Heart right ventricle (tissue), 16 donors: ENCODE results near the gene ORAI3. TPM values are rescaled to one million over a fixed set of nuclear protein-coding genes. Genes with fewer than 3 reads are reported as not detected.

Source experiments
- ATAC-seq, 8 donors: fragments of 200-7000 bp; cut with Tn5 transposase; one replicate each; pipeline ENCODE4 v1.9.1; 2020; ENCODE audit warnings: mild to moderate bottlenecking in 8 of 8, moderate library complexity in 8 of 8, moderate number of reproducible peaks in 1 of 8
- DNase-seq, 2 donors: peaks; one replicate each; pipeline ENCODE4 v3.0.0-alpha.2; 2020
- H3K27ac ChIP-seq, 10 donors: fragments of 200-600 bp; sonication (generic) in 2 of 10; one replicate each; pipeline versions ENCODE4 v1.5.0 to v1.8.0; 2020 to 2022; ENCODE audit warnings: mild to moderate bottlenecking in 3 of 10
- H3K27me3 ChIP-seq, 7 donors: fragments of 200-600 bp; one replicate each; pipeline ENCODE4 v1.8.0; 2021 to 2022; ENCODE audit warnings: mild to moderate bottlenecking in 2 of 7
- H3K36me3 ChIP-seq, 9 donors: fragments of 200-600 bp; sonication (generic) in 1 of 9; one replicate each; pipeline versions ENCODE4 v1.5.0 to v1.8.0; 2020 to 2022; ENCODE audit warnings: mild to moderate bottlenecking in 2 of 9
- H3K4me1 ChIP-seq, 9 donors: fragments of 200-600 bp; sonication (generic) in 1 of 9; one replicate each; pipeline versions ENCODE4 v1.5.0 to v1.8.0; 2020 to 2022; ENCODE audit warnings: mild to moderate bottlenecking in 4 of 9
- H3K4me3 ChIP-seq, 10 donors: fragments of 200-600 bp; sonication (generic) in 2 of 10; one replicate each; pipeline versions ENCODE4 v1.5.0 to v1.8.0; 2020 to 2022; ENCODE audit warnings: mild to moderate bottlenecking in 7 of 10, moderate library complexity in 2 of 10
- H3K9me3 ChIP-seq, 11 donors: fragments of 200-600 bp in 10 of 11; sonication (generic) in 2 of 11; one replicate each; pipeline versions ENCODE4 v1.5.0 to v1.8.0; 2013 to 2022; ENCODE audit warnings: mild to moderate bottlenecking in 2 of 11, control low read depth in 1 of 11, moderate library complexity in 1 of 11
- CTCF ChIP-seq, 9 donors: fragments of 200-600 bp; sonication (generic) in 2 of 9; IDR thresholded peaks; one replicate each; pipeline versions ENCODE4 v1.5.0 to v1.8.0; 2021 to 2022; ENCODE audit warnings: antibody characterized with exemption in 9 of 9, mild to moderate bottlenecking in 5 of 9, moderate library complexity in 1 of 9
- WGBS, 2 donors: extraction: QIAGEN DNeasy Blood & Tissue Kit; methylation state at CpG; one replicate each; pipeline ENCODE4 v1.1.7; 2013; ENCODE audit warnings: inconsistent platforms in 1 of 2; 5-methylcytosine and 5-hydroxymethylcytosine counted together
- intact Hi-C, 10 donors: fragments of 100-400 bp; cut with DNase I; formaldehyde crosslinking; loops; one replicate each; pipeline versions ENCODE4 v1.11.1 to v1.14.2; 2022
- polyA plus RNA-seq, 2 donors: library from polyadenylated mRNA; stranded (reverse); fragments of 200-250 nt; gene quantifications; one replicate each; pipeline ENCODE4 v1.2.3, GENCODE V29; 2013
- total RNA-seq, 10 donors: library from RNA; stranded (reverse); fragmentation: NEBNext Ultra II Directional in 3 of 10; extraction: Animal tissue kit (Norgen Biotek cat#: 25700) in 3 of 10; gene quantifications; one replicate each; pipeline versions ENCODE4 v1.2.1 to v1.2.4, GENCODE V29; 2021 to 2023
- donor health status: Arrhythmogenic right ventricular cardiomyopathy.
- donor health status: ischemic (EF 13 %, LVEDD 7.1; RV severe dilation, severe dysfunction).
- donor health status: healthy with polysubstance abuse.
- donor health status: DM: no; HTN: yes; CAD: no.
- donor health status: DM: no; HTN: no; CAD: no.
- donor health status: ischemic (EF 25% LVEDD 6.9; RV normal size, moderate dysfunction).
- donor health status: ischemic (EF 25% LVEDD 5.7; RV mildly dilated, moderate dysfunction).
- donor health status: healthy.
- donor health status: DM: yes; HTN: yes; CAD: no.
- donor health status: Ischemic cardiomyopathy.
- donor health status: ischemic (EF 35%, LVEDD 5.7; RV mildly dilated, moderate dysfunction).
- donor health status: nonischemic (EF 11% LVEDD 7.7; RV severe dilation, severe dysfunction).
- donor health status: DM: yes; HTN: yes; CAD: no.
- donor health status: PGD.
- donor health status: ischemic (EF 29% LVEDD 5.4; RV normal size, mild dysfunction).
- donor health status: nonischemic (EF 23%, LVEDD 6.1; RV moderate dilation, normal function).

The ORAI3 gene
- total and polyA plus RNA-seq, 12 donors, result 7.8 to 19.8 (median 11.4) TPM

- intact Hi-C loops, result no loop called here
- DNase-seq, result no peak
- H3K9me3 ChIP-seq, result no peaks in the 10 kb centered on the region
- no peak for ATAC-seq
- peaks cover 0 to 74% (median 14%) of the 10 kb centered on the region in 9 donors for H3K36me3 ChIP-seq
- H3K4me1 ChIP-seq, result peaks cover 0 to 21% (median 10%) of the 10 kb centered on the region in 9 donors
- no peak overlapping the region for H3K27ac ChIP-seq
- no peak overlapping the region for H3K4me3 ChIP-seq
- no peak for TF ChIP-seq CTCF (IDR thresholded peaks at IDR 0.05)
- WGBS, 2 donors, result 75 to 88% methylated on average over 7 of the region's 7 CpGs
- no peaks in the 10 kb centered on the region for H3K27me3 ChIP-seq
Observed at GRCh38 chr16:30929167-30929566, 19.7 kb upstream of the ORAI3 start.

- H3K4me3 ChIP-seq, result no peak overlapping the region
- ATAC-seq (no peak), DNase-seq (no peak)
- H3K27me3 ChIP-seq, result no peaks in the 10 kb centered on the region
- no peak for TF ChIP-seq CTCF (IDR thresholded peaks at IDR 0.05)
- intact Hi-C loops, result no loop called here
- H3K27ac ChIP-seq, result peak overlapping the region in 7 of 10 donors; percentile 58 to 70 (median 66)
- peaks cover 0 to 74% (median 14%) of the 10 kb centered on the region in 9 donors for H3K36me3 ChIP-seq
- 92% methylated on average over 30 to 35 of the region's 35 CpGs for WGBS, 2 donors
- H3K4me1 ChIP-seq, result peaks cover 0 to 14% (median under 1%) of the 10 kb centered on the region in 9 donors
- no peaks in the 10 kb centered on the region for H3K9me3 ChIP-seq
Observed at GRCh38 chr16:30930160-30930571, 18.7 kb upstream of the ORAI3 start.

- Histone ChIP-seq H3K27ac (peak overlapping the region in 9 of 10 donors; percentile 6 to 70 (median 66)), H3K27me3 (no peaks in the 10 kb centered on the region), H3K4me3 (no peak overlapping the region), H3K9me3 (no peaks in the 10 kb centered on the region), H3K36me3 (peaks cover 0 to 73% (median 14%) of the 10 kb centered on the region in 9 donors), H3K4me1 (peaks cover 0 to 14% (median 0%) of the 10 kb centered on the region in 9 donors)
- DNase-seq (no peak), ATAC-seq (peak in 2 of 8 donors; percentile 8 to 24)
- 46 to 52% methylated on average over 12 of the region's 12 CpGs for WGBS, 2 donors
- intact Hi-C loops, result no loop called here
- no peak for TF ChIP-seq CTCF (IDR thresholded peaks at IDR 0.05)
Observed at GRCh38 chr16:30931068-30931650, 17.7 kb upstream of the ORAI3 start.

GRCh38 chr16:30934827-30935557 is 13.9 kb upstream of the ORAI3 start:
- Histone ChIP-seq H3K36me3 (peaks cover 0 to 68% (median 14%) of the 10 kb centered on the region in 9 donors), H3K4me1 (peaks cover 0 to 17% (median 0%) of the 10 kb centered on the region in 9 donors), H3K27me3 (no peaks in the 10 kb centered on the region), H3K27ac (no peak overlapping the region), H3K9me3 (no peaks in the 10 kb centered on the region), H3K4me3 (no peak overlapping the region)
- DNase-seq, result no peak
- 66 to 68% methylated on average over 12 of the region's 12 CpGs for WGBS, 2 donors
- peak in 4 of 8 donors; percentile 14 to 54 (median 30) for ATAC-seq
- peak in 7 of 9 donors; percentile 38 to 65 (median 48) for TF ChIP-seq CTCF (IDR thresholded peaks at IDR 0.05)
- intact Hi-C loops, result no loop called here
